ENCODE results near the gene ZNF346. TPM values are rescaled to one million over a fixed set of nuclear protein-coding genes. Genes with fewer than 3 reads are reported as not detected.

The ZNF346 gene
- total RNA-seq, 1 donor from 2014 or later = 26.2 TPM

DNA sequence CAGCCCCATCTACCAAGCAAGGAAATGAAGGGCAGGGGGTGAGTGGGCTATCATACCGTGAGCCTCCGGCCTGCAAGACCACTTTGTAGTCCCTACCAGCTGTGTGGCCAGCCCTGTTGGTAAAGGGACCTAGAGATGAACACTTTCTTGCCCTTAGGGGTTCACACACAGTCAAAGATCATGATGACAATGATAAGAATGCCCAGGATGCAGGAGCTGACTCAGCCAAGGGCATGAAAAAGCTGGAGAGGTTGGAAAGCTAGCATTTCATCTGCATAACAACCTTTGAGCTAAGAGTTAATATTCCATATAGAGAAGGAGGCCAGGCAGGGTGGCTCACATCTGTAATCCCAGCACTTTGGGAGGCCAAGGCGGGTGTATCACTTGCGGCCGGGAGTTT, 45.0 kb downstream of the ZNF346 start:
- no peak for DNase-seq (ENCODE audit: low spot score)

GRCh38 chr5:177070536-177071191, 48.2 kb downstream of the ZNF346 start:
- DNase-seq (ENCODE audit: low spot score) = no peak

DNA sequence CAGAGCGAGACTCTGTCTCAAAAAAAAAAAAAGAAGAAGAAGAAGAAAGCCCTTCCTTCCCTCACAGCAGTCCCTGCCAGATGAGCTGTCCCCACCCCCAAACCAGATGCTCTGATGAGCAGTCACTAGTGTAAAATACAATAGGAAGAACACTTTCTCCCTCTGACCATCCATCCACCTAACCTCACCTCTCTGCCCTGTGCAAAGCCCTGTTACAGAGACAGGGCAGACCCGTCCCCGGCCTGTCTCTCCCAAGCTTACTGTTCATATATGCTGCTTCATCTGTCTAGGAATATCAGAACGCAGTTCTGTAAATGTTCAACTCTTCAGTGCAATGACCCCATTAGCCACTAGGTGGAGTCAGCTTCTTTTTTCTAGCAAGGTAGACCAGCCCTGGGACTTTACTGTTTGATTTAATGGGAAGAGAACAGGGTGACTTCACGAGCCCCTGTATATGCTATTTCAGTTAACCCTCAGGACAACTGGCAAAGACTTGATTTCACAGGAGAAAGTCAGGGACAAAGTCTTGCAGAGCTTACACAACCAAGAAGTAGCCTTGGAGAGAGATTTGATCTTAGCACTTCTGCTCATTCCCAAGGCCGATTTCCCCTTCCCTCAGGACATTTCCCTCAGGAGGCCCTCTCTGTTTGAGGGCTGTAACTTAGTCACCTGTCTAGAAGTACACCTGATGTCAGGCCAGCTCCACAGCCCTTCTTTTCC, 49.3 kb downstream of the ZNF346 start:
- DNase-seq (ENCODE audit: low spot score) = peak; percentile 78

DNA sequence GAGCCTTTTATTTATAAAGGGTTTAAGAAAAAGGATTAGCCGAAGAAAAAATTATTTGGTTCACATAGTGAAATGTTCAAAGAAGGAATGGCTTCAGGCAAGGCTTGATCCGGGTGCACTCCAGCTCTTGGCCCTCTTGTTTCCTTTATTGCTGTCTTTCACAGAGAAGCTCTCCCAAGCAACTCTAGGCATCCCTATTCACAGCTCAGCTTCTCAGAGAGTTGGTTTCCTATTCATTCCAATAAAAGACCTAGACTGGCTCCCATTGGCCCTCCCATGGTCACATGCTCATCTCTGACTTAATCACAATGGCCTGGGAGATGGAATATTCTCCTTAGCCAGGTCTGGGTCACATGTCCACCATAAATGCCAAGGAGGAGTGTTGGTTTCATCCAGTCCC, 54.8 kb downstream of the ZNF346 start:
- no peak for DNase-seq (ENCODE audit: low spot score)

GRCh38 chr5:177079606-177080005, 57.1 kb downstream of the ZNF346 start:
- DNase-seq (ENCODE audit: low spot score) = no peak

DNA sequence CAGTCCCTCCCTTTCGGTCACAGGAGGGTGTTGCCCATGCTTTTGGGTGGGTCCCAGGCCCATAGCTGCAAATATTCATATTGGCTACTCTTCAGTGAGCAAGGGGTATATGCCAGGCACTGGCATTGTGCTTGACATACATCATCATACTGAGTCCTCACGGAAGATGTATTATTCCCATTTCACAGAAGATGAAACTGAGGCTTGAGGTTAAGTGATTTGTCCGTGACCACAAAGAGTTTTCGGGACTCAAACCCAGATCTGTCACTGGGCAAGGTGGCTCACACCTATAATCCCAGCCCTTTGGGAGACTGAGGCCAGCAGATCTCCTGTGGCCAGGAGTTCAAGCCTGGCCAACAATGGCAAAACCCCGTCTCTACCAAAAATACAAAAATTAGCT, 57.8 kb downstream of the ZNF346 start:
- no peak for DNase-seq (ENCODE audit: low spot score)

DNA sequence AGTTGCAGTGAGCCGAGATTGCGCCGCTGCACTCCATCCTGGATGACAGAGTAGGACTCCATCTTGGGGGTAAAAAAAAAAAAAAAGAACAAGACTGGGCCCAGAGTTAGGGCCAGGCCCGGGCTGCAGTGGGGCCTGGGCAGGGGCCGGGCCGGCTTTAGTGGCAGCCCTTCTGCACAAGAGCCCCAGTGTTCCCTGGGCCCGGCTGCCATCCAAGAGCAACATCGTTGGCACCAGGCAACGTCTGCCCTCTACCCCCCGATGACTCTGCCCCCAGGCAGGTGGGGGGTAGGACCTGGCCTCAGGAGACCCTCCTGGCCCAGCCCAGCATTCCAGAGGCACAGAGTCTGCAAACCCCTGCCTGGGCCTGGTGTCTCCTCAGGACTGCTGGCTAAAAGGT, 59.4 kb downstream of the ZNF346 start:
- no peak for DNase-seq (ENCODE audit: low spot score)

DNA sequence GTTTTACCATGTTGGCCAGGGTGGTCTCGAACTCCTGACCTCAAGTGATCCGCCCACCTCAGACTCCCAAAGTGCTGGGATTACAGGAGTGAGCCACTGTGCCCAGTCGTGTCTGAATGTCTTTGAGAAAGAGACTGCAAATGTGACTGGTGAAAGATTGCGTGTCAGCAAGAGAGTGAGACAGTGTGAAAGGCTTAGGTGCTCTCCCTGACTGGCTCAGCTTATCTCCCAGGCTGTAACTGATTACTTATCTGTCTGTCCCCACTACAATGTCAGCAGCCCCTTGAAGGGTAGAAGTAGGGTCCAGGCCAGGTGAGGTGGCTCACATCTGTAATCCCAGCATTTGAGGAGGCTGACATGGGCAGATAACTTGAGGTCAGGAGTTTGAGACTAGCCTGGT, 60.9 kb downstream of the ZNF346 start:
- no peak for DNase-seq (ENCODE audit: low spot score)

- no peak for DNase-seq (ENCODE audit: low spot score)
Observed at GRCh38 chr5:177084175-177084574, 61.7 kb downstream of the ZNF346 start.

DNA sequence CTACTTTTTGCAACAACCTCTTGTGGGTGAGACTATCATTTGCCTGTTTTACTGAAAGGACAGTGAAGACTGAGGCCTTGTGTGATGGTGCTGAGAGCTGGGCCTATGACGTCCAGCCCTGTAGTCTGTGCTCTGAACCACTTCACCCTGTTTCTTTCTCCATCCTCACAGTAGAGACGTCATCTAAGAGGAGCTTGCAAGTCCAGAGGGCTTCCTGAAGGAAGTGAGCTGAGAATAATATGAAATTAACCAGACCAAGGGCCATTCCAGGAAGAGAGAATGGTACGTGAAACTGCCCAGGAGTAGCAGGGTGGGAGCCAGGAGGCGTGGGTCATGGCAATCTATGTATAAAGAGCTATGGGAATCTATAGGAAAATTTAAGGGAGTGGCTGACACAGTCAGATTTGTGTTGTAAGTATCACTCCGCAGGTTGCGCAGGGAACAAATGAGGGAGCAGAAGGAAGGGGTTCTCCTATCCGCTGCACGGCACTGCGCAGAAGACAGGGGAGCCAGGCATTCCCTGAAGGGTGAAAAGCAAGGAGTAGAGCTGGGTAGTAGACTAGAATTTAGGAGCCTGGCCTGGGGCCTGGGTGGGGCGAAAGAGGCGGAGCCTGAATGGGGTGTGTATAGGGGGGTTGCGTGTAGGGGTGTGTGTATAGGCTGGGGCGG, 63.6 kb downstream of the ZNF346 start:
- DNase-seq (ENCODE audit: low spot score) = no peak

- DNase-seq (ENCODE audit: low spot score) = peak; percentile 67
Observed at GRCh38 chr5:177086654-177087397, 64.3 kb downstream of the ZNF346 start, which contains the start of gene FGFR4. Gene FGFR4, plus strand, starts transcription at chr5:177086915. Its CDS starts 2,688 bp downstream, at chr5:177089603.

GRCh38 chr5:177087398-177088005, 65.0 kb downstream of the ZNF346 start:
- DNase-seq (ENCODE audit: low spot score) = no peak

- no peak for DNase-seq (ENCODE audit: low spot score)
Observed at GRCh38 chr5:177089127-177089526, 66.6 kb downstream of the ZNF346 start.

GRCh38 chr5:177089825-177090641, 67.5 kb downstream of the ZNF346 start:
- DNase-seq (ENCODE audit: low spot score) = no peak

- no peak for DNase-seq (ENCODE audit: low spot score)
Observed at GRCh38 chr5:177090813-177091212, 68.3 kb downstream of the ZNF346 start.

- DNase-seq (ENCODE audit: low spot score) = no peak
Observed at GRCh38 chr5:177091232-177091631, 68.7 kb downstream of the ZNF346 start.

DNA sequence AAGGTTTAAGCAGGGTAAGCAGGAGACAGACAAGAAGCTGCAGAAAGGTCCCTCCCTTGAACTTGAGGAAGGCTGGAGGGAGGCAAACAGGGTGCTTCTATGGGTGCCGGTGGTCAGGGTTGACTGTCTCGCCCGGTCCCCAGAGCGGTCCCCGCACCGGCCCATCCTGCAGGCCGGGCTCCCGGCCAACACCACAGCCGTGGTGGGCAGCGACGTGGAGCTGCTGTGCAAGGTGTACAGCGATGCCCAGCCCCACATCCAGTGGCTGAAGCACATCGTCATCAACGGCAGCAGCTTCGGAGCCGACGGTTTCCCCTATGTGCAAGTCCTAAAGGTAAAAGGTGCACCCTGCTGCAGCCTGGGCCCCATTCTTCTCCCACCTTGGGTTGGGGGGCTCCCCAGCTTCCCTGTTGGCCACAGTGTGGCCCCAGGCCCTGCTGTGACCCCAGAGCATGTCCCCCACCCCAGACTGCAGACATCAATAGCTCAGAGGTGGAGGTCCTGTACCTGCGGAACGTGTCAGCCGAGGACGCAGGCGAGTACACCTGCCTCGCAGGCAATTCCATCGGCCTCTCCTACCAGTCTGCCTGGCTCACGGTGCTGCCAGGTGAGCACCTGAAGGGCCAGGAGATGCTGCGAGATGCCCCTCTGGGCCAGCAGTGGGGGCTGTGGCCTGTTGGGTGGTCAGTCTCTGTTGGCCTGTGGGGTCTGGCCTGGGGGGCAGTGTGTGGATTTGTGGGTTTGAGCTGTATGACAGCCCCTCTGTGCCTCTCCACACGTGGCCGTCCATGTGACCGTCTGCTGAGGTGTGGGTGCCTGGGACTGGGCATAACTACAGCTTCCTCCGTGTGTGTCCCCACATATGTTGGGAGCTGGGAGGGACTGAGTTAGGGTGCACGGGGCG, 69.9 kb downstream of the ZNF346 start:
- DNase-seq (ENCODE audit: low spot score) = no peak

- DNase-seq (ENCODE audit: low spot score) = no peak
Observed at GRCh38 chr5:177093082-177093712, 70.7 kb downstream of the ZNF346 start.

- DNase-seq (ENCODE audit: low spot score) = no peak
Observed at GRCh38 chr5:177093803-177094202, 71.3 kb downstream of the ZNF346 start.

All from ureter (tissue), 1 donor.